ENCODE measurements around the gene HMGA1.
"Not testable (repeated sequence)": the region's sequence is repeated elsewhere in the genome, so short reads cannot be mapped to it uniquely, and the experiment has no call there.

HMGA1 gene

DNA sequence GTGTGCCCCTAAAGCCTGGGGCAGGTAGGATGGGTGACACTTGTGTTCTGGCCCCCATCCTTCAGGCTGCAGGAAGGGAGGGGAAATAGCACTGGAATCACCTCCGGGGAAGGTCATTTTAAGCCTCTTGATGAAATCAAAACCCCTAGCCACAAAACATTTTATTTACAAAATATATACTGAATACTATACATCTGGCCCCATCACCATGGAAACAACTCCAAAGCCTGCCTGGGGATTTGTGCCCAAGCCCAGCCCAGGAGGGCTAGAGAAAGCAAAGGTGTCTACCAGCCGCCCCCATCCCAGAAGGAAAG is 9.5 kb downstream of the HMGA1 start:
- H3K4me3 ChIP-seq, result no peak overlapping the region
- TF ChIP-seq, protein P1, sequence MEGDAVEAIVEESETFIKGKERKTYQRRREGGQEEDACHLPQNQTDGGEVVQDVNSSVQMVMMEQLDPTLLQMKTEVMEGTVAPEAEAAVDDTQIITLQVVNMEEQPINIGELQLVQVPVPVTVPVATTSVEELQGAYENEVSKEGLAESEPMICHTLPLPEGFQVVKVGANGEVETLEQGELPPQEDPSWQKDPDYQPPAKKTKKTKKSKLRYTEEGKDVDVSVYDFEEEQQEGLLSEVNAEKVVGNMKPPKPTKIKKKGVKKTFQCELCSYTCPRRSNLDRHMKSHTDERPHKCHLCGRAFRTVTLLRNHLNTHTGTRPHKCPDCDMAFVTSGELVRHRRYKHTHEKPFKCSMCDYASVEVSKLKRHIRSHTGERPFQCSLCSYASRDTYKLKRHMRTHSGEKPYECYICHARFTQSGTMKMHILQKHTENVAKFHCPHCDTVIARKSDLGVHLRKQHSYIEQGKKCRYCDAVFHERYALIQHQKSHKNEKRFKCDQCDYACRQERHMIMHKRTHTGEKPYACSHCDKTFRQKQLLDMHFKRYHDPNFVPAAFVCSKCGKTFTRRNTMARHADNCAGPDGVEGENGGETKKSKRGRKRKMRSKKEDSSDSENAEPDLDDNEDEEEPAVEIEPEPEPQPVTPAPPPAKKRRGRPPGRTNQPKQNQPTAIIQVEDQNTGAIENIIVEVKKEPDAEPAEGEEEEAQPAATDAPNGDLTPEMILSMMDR (IDR thresholded peaks at IDR 0.05), result no peak
- H3K27ac ChIP-seq, result no peak overlapping the region
- no peak for DNase-seq (ENCODE audit: low spot score)

DNA sequence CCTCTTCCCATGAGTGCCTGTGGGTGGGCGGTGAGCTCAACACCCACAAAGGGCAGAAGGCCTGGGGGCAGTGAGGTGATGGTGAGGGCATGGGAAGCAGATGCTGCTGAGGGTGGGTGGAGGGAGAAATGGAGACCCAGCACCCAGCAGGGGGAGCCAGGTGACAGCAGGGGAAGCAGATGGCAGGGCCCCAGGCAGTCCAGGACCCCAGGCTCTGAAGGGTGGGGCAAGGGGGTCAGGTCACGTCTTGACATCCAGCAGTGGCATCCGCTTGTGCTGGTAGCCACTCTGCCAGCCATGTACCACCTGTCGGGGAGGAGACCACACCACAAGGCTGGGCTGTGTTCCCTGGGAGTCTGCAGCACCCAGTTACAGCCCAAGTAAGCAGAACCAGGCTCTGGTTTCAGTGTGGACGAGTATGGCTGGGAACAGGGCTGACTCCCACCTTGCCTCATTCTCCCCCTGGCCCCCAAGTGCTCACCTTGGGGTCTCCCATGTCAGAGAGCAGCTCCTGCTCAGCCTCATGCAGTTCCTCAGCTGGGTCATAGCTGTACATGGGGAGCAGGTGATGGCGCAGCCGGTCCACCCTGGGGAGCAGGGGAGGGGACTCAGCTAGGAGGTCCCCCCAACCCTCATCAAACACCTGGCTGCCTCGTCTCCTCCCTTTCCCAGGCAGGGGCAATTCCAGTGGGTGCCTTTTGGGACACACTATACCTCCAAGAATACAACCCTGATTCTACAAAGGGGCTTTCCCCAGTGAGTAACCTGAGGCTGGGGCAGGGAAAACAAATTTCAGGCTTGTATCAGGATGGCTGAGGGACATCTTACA is 10.1 kb downstream of the HMGA1 start:
- H3K27ac ChIP-seq, result peak overlapping the region in 1 of 2 donors; percentile 95
- no peak overlapping the region for H3K4me3 ChIP-seq
- TF ChIP-seq, protein P1 (IDR thresholded peaks at IDR 0.05), result no peak
- DNase-seq (ENCODE audit: low spot score), result no peak

DNA sequence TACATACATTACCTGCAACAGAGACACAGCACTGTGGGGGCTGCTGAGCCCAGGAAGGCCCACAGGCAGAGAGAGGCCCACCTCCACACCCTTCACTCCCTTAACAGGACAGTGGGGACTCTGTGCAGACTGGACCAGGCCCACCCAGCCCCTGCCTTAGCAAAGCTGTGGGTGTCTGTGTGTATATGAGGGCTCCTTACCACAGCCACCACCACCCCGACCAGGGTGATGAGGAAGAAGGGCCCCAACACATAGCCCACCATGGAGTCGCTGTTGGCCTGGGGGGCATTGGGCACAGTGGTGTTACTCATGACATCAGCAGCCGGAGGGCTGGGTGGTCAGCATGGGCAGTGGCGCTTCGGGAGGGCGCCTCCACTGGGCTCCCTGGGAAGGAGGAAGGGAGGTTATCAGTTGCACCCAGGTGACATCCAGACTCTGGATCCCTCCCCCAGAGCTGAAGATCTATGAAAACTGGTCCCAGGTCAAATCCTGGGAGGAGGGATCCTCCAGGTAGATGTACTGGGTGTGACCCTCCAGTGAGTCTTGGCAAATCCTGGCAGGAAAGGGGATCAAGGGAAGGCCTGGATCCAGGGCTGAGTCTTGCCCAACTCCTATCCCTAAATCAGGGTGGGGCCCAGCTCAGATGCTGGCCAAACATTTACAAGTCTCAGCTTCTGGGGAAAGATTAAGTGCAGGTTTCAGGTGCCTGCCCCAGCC is 11.0 kb downstream of the HMGA1 start:
- peak overlapping the region; percentile 86 to 95 for H3K27ac ChIP-seq
- no peak for DNase-seq (ENCODE audit: low spot score)
- H3K4me3 ChIP-seq, result peak overlapping the region; percentile 91
- TF ChIP-seq, protein P1 (IDR thresholded peaks at IDR 0.05), result no peak

DNA sequence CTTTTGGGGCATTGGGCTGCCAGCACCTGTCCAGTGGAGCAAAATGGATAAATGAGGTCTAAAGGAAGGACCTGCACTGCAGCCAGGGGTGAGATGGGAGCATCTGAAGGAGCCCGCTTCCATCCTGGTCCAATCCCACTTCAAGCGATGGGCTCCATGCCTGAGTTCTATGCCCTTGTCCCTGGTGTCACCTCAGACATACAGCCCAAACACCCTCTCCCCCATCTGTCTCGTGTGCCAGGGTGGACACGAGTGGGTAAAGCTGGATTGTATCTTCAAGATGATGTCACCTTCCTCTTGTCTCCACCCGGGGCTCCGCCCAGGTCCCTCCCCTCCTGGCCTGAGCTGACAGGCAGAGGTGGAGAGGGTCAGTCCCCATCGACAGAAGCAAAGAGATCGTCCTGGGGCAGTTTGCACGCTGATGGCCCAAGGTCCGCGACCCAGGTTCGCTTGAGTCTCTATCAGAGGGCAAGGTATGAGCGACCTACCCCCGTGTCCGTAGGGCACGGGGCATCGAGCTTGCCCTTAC is 11.6 kb downstream of the HMGA1 start:
- no peak for DNase-seq (ENCODE audit: low spot score)
- Histone ChIP-seq H3K4me3 (peak overlapping the region; percentile 91), H3K27ac (peak overlapping the region; percentile 86 to 95)
- TF ChIP-seq, protein P1 (IDR thresholded peaks at IDR 0.05), result no peak

DNA sequence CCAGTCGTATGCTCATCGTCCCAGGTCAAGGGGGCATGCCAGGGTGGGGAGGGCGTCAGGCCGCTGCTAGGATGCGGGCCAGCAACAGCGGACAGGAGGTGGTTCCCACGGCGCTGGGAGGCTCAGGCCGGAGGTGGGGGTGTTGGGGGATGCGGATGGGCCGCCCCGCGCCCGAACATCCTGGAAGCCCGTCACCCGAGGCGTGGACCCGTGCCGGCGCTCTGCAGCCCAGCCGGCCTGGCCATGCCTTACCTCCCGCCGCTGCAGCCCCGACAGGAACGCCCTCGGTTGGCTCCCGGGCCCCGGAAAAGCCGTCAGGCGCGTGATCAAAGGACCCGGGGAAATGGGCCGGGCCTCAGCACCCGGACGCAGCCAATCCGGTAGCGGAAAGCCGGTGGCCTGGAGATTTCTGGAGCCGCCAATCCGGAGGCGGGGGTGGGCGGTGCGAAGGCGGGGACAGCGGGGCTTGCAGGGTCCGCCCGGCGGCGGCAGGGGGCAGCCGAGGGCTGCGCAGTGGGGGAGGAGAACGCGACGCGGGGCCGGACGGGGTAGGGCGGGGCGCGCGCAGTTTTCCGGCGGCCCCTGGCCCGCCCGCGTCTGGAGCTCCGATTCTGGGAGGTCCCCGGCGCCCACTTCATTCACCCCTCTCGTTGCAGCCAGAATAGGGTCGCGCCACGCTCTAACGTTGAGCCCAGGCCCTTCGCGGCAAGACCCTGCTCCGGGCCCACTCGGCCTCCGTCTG is 12.2 kb downstream of the HMGA1 start, which contains the start of gene SMIM29:
SMIM29 (minus strand) TSS at position 280 of the 742 bp plus-strand sequence. CDS start 1,215 bp downstream, outside the sequence.
- DNase-seq (ENCODE audit: low spot score), result peak; percentile 98
- TF ChIP-seq, protein P1 (IDR thresholded peaks at IDR 0.05), result peak; percentile 96
- peak within 1 kb of the TSS; percentile 91 for H3K4me3 ChIP-seq
- peak within 1 kb of the TSS; percentile 86 to 95 for H3K27ac ChIP-seq

DNA sequence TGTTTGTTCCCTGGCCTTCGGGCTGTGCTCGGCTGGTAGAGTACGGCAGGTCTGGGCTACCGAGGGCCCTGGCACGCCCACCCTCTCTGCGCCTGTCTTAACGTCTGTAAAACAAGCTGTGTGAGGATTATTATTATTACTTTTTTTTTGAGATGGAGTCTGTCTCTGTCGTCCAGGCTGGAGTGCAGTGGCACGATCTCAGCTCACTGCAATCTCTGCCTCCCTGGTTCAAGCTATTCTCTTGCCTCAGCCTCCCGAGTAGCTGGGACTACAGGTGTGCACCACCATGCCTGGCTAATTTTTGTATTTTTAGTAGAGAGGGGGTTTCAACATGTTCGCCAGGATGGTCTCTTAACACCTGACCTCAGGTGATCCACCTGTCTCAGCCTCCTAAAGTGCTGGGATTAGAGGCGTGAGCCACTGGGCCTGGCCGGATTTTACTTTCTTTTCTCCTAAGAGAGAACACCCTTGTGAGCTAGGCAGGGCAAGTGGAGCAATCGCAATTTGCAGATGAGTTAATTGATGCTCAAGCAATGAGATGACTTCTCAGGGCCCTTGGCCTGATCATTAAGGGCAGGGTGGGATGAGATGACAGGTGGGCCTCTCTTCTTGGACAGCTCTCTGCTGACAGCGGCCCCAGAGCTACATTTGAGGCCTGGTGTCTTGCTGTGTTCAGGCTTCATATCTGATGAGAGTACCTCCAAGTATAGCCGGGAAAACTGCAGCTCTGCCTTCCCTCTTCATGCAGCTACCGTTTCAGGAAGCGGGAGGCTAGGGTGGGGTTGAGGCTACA is 13.0 kb downstream of the HMGA1 start:
- DNase-seq (ENCODE audit: low spot score), result no peak
- peak overlapping the region; percentile 91 for H3K4me3 ChIP-seq
- TF ChIP-seq, protein P1 (IDR thresholded peaks at IDR 0.05), result no peak
- peak overlapping the region; percentile 86 to 95 for H3K27ac ChIP-seq

DNA sequence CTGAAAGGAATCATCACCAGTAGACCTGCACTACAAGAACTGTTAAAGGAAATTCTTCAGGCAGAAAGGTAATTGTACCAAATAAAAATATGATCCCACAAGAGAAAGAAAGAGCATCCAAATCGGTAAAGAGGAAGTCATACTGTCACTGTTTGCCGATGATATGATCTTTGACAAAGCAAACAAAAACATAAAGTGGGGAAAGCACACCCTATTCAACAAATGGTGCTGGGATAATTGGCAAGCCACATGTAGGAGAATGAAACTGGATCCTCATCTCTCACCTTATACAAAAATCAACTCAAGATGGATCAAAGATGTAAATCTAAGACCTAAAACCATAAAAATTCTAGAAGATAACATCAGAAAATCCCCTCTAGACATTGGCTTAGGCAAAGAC is 15.7 kb downstream of the HMGA1 start:
- DNase-seq (ENCODE audit: low spot score); H3K27ac ChIP-seq; H3K4me3 ChIP-seq: not testable (repeated sequence)
